GM18526 (cell line): ENCODE measurements around the gene JPT1.

Experiments used
- POLR2A ChIP-seq: IDR thresholded peaks from 3 replicates; pipeline ENCODE4 v1.6.1; 2011; ENCODE audit not compliant: insufficient read length; ENCODE audit errors: extremely low read depth

JPT1 gene

DNA sequence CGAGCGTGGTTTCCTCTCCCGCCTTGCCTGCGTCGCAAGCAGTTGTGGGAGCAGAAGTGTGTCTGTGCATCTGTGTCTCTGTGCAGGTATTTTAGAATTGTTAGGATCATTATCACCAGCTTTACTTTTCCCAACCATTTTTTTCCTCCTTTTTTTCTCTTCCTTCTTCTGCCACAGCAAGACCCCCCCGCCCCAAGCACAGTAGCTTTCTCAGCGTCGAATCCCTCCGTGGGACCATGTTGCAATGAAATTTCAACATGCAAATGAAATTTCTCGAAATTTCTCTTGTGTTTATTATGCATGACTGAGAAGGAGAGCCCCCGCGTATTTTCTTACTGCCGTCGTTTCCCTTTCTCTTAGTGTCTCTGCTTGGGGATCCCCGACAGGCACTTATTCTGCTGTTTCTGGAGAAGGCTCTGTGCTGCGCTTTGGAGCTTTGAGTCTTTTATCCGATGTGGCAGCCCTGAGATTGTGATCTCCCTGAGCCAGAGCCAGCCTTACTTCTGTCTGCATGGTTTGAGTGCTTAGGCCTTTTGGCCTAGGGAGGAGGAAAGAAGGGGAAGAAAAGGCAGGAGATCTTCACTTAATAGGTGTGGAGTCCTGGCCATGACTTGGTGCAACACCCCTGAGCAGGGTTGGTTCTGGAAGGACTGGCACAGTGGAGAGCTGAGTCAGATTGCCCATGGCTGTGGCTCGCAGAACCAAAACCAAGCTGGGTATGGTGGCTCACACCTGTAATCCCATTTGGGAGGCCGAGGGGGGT lies 39.6 kb downstream of the JPT1 start:
- no peak for TF ChIP-seq POLR2A

DNA sequence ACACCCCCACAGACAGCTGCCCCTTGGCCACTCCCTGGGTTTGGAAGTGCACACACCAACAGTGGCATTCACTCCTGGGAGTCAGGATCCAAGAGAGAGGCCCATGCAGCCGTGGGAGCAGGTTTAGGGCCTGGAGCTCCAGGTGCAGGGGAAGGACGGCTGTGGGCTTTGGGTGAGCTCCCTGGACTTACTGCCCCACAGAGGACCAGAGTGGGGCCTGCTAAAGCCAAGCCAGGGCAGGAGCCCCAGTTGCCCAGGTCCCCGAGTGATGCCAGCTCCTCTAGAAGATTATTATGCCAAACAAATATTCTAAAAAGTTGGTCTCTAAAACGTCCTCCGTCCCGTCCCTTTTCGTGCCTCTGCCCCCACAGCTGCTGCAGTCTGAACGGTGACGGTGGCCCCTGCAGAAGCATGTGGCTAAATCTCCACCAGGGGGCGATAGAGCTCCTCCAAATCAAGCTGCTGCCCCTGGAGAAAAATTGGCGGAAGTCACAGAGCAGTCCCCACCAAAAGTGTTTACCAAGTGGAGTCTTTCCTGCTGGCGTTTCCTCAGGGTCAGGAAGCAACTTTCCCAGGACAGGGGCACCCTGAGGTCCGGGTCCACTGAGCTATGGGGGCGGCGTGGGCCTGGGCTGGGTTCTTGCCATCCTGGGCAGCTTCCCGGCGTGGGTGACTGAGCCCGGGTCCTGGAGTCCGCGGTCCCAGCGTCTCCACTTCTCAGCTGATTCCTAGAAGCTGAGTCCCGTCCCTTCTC lies 40.3 kb downstream of the JPT1 start:
- TF ChIP-seq POLR2A: no peak

DNA sequence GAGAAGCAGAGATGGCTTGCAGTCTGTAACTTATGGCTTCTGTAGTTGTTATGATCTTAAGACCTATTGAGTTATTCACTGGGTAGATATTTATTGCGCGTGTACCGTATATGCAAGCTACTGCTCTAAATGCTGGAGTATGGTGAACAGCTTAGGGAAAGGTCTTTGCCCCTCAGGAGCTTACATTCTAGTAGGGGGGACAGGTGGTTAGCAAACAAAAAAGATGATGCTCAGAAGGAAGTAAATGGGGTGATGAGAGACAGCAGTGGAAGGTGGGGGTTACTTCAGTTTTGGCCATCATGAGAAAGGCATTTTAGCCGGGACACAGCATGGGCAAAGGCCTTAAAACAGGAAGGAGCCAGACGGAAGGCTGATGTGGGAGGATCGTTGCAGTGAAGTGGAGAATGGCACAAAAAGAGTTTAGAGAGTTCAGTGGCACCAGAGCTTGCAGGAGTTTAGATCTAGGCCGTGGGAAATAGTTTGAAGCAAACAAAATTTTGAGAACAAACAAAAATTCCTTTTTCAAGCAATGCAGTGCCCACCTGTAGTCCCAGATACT lies 42.5 kb downstream of the JPT1 start:
- TF ChIP-seq POLR2A: no peak

DNA sequence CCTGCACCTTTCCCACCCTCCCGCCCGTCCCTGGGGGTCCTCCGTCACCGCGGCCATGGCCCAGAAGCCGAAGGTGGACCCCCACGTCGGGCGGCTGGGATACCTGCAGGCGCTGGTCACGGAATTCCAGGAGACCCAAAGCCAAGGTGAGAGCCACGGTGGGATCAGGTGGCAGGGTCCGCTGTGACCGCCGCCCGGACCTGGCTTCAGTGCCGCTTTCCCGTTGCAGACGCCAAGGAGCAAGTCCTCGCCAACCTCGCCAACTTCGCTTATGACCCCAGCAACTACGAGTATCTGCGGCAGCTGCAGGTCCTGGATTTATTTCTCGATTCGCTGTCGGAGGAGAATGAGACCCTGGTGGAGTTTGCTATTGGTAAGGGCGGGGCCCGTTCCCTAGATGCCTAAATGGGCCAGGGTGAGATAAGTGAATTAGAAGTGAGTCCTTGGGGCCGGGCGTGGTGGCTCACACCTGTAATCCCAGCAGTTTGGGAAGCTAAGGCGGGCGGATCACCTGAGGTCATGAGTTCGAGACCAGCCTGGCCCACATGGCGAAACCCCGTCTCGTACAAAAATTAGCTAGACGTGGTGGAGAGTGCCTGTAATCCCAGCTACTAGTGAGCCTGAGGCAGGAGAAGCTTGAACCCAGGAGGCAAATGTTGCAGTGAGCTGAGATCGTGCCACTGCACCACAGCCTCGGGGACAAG lies 43.9 kb downstream of the JPT1 start:
- no peak for TF ChIP-seq POLR2A

DNA sequence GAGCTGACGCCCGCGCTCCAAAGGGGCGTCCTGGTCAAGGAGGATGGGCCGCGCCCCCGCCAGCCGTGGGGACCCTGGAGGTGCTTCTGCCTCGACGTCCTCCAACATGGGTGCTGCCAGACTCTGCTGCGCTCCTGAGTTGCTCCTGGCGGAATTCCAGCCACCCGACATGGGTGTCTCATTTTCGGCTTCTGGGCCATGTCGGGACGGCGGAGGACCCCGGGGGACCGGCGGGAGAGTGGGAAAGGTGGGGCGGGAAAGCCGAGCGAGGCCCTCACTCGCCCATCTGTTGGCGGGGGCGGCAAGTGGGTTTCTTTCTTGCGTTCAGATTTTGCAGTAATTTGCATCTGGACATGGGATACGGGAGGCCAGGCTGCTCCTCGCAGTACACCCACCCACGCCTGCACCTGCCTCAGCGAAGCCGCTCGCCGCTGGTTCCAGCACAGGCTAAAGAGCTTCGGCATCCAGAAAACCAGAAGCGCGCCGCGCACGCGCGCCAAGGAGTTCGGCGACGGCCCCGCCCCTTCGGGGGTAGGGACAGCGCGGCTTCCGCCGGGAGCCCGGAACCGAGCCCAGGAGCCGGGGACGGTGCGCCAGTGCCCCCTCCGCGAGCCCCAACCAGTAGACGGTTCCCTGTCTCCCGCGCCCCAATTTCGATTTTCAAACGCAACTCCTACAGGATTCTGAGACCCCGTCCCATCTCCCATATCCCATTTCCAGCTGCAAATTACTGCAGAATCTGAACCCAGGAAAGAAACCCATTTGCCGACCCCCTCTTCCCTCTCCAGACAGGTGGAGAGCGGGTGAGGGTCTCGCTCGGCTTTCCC lies 44.7 kb downstream of the JPT1 start, which contains the start of gene ARMC7:
ARMC7 (plus strand) TSS at position 563 of the 827 bp plus-strand sequence. CDS start 320 bp downstream, outside the sequence.
- TF ChIP-seq POLR2A: peak; percentile 94

DNA sequence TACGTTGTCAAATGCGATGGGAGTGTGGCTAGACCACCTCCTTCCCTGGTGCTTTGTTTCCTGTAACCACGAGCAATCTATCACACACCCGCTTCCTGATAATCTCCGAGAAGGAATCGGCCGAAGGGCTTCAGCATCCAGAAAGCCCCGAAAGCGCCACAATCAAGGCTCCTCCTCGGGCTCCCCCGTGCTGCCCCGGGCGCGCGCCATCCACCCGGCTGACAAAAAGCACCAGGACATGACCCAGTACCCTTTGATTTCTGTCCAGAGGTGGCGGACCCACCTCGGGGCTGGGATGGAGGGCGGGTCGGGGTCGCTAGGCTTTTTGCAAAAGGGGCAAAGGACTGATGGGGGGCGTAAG lies 45.3 kb downstream of the JPT1 start:
- no peak for TF ChIP-seq POLR2A

DNA sequence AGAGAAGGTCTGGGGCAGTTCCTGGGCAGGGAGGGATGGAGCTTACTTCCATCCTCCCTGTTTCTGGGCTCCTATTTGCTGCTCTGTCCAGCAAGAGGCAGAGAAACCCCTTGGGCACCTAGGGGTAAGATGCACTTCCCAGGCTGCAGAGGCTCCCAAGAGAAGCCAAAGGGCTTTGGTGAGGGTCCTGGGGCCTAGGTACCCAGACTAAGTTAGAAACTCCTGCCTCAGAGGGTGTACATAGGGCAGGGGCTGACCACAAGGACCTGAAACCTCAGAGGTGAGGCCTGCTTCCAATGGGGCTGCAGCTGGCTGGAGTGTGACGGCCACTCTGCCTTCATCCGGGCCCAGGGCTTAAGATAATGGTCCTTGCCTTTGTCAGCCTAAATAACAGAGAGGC lies 46.1 kb downstream of the JPT1 start:
- no peak for TF ChIP-seq POLR2A

DNA sequence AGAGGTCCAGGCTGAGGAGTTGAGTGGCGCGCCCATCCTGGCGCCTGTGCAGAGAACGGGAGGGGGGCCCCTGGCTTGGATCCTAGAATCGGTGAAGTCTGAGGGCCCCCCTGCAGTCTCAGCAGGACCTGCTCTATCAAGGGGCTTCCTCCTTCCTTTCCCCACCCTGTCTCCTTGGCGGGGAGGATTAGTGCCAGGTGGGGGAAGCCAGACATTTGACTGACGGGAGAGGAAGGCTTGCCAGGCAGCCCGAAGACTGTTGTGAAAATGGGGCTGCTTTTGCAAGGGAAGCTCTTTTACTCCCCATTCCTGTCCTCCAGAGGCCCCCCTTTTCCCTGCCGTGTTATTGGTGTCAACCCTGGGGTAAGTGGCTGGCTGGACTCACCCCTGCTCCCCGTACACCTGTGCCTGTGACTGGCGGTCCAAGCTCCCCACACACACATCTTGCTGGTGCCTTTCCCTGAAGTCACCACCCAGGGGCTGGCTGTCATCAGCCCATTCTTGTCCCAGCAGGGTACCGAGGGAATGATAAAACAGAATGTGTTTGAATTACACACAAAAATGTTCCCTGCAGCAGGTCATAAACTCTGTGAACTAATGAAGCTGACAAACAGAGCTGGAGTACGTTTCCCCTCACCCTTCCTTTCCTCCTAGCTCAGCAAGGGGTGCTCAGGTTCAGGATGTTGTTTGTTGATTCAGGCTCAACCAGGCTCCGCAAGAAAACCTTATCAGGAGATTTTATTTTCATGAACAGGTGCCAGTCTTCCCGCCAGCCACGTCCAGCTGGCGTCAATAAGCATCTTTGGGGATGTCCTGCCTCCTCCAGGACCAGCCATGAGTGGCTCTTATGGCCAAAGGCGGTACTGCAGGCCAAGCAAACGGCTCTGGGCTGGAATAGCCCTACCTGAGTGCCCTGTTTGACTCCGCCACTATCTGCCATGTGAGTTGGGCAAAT lies 48.9 kb downstream of the JPT1 start:
- no peak for TF ChIP-seq POLR2A

DNA sequence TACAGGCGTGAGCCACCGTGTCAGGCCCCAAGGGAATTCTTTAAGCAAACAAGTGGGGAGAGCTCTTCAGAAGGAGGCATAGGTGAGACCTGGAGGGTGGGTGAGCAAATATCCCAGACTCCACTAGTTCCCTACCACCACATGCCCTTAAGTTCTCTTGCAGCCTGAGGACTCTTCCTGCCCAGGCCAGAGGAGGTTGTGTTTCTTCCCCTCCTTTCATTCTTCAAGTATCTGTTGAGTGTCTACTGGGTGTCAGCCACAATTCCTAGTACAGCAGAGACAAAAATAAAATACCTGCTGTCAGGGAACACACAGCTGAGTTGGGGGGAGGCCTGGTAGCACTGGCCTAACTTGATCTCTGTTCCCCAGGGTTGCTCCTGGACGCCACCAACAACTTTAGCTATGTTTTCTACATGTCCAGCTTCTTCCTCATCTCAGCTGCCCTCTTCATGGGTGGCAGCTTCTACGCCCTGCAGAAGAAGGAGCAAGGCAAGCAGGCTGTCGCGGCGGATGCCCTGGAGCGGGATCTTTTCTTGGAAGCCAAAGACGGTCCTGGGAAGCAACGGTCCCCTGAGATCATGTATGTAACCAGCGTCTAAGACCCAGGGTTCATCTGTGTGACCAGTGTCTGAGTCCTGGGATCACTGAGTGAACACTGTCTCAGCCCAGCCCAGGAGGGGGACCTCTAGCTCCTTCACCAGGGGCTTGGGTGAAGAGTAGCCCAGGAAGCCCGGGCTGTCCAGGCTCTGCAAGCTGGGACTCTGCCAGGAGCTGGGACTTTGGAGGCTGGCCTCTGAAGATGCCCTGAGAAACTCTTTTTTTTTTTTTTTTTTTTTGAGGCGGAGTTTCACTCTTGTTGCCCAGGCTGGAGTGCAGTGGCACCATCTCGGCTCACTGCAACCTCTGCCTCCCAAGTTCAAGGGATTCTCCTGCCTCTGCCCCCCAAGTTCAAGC lies 50.4 kb downstream of the JPT1 start:
- no peak for TF ChIP-seq POLR2A

DNA sequence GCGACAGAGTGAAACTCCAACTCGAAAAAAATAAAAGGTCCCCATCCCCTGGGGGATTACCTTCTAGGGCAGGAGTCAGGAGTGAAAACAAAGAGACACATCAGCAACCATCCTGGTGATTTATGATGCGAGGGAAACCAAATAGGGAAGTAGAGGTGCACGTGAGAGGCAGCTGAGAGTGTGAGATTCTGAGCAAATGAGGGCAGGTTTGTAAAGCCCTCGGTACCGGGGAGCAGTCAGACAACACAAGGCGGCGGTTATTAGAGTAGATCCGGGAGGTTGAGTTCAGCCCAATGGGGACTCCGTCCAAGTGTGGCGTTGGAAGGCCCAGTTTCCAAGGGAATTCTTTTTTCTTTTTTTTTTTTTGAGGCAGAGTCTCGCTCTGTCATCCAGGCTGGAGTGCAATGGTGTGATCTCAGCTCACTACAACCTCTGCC lies 51.9 kb downstream of the JPT1 start:
- no peak for TF ChIP-seq POLR2A

DNA sequence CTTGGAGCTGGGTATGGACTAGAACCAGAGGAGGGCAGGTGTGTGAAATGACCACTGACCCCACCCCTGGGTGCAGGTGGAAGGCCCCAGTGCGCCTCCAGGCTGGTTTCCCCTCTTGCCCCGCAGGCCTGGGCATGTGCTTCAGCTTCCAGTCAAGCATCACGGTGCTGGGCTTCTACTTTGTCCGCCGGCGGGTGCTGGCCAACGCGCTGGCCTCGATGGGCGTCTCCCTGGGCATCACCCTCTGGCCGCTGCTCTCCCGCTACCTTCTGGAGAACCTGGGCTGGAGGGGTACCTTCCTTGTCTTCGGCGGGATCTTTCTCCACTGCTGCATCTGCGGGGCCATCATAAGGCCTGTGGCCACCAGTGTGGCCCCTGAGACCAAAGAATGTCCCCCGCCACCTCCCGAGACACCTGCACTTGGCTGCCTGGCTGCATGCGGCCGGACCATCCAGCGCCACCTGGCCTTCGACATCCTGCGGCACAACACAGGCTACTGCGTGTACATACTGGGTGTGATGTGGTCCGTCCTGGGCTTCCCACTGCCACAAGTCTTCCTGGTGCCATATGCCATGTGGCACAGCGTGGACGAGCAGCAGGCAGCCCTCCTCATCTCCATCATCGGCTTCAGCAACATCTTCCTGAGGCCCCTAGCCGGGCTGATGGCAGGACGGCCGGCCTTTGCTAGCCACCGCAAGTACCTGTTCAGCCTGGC lies 54.3 kb downstream of the JPT1 start:
- no peak for TF ChIP-seq POLR2A

DNA sequence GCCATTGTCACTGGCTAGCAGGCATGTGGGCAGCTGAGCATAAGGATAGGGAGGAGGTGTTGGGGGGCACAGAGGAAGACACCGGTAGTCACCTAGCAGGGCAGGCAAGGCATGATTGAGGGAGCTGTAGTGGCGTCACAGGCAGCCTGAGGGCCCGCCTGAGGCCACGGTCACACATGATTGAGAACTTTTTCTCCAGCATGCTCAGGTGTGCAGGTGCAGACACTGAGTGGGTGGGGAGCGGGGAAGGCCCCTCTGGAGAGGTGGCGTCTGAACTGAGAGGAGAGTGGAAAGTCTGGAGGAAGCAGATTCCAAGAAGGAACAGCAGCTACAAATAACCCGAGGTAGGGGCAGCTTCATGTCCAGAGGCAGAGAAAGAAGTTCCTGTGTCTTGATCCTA lies 55.5 kb downstream of the JPT1 start:
- TF ChIP-seq POLR2A: no peak
